GM18951 (cell line): ENCODE measurements around the gene KIFC3.

Experiments
- POLR2A ChIP-seq: IDR thresholded peaks from 4 replicates; pipeline ENCODE4 v1.6.1; 2011; ENCODE audit warnings: mild to moderate bottlenecking; ENCODE audit not compliant: insufficient read length, insufficient read depth; ENCODE audit errors: extremely low read depth
- in situ Hi-C: fragments of 300-500 bp; cut with MboI; formaldehyde crosslinking; loops from one replicate; pipeline ENCODE4 v1.12.0; 2022; ENCODE audit warnings: low sequenced_read_pairs, mixed read lengths, inconsistent platforms; ENCODE audit not compliant: unreplicated experiment

The KIFC3 gene

DNA sequence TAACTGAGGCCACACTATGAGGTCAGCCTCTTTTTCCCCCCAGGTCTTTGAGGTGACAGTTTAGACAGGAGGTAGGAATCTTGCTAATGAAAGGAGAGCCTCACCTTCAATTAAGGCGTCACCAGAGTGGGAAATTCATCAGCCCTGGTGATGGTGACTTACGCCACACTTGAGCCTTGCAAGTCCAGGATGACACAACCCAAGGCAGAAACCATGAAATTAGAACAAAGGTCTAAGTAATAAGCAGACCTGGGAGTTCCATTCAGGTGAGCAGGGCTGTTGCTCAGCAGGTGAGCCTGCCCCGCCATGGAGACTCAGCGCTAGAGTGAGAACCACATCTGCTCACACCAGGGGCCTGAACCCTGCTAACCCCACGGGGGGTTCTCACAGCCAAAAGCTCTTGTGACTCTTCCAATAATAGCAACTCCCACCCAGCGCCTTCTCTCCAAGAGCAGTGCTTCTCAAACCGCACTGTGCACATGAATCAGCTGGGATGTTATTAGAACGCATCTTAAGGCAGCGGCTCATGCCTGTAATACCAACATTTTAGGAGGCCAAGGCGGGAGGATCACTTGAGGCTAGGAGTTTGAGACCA, 28.7 kb upstream of the KIFC3 start:
- TF ChIP-seq POLR2A, result no peak

DNA sequence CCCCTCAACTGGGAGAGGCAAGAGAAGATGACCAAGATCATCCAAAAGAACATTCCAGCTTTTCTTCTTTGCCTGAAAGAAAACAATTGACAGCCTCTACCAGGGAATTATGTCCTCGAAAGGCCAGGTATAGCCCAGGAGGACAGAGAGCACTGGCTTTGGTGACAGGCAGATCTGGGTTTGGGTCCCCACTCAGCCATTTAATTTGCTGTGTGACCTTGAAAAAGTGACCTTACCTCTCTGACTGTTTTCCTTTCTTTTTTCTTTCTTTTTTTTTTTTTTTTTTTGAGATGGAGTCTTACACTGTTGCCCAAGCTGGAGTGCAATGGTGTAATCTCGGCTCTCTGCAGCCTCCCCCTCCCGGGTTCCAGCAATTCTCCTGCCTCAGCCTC, 27.7 kb upstream of the KIFC3 start:
- TF ChIP-seq POLR2A, result no peak
- in situ Hi-C loops, result no loop called here

More for the DNA sequence above, 28.7 kb upstream of the KIFC3 start:
- in situ Hi-C loops, result no loop called here

DNA sequence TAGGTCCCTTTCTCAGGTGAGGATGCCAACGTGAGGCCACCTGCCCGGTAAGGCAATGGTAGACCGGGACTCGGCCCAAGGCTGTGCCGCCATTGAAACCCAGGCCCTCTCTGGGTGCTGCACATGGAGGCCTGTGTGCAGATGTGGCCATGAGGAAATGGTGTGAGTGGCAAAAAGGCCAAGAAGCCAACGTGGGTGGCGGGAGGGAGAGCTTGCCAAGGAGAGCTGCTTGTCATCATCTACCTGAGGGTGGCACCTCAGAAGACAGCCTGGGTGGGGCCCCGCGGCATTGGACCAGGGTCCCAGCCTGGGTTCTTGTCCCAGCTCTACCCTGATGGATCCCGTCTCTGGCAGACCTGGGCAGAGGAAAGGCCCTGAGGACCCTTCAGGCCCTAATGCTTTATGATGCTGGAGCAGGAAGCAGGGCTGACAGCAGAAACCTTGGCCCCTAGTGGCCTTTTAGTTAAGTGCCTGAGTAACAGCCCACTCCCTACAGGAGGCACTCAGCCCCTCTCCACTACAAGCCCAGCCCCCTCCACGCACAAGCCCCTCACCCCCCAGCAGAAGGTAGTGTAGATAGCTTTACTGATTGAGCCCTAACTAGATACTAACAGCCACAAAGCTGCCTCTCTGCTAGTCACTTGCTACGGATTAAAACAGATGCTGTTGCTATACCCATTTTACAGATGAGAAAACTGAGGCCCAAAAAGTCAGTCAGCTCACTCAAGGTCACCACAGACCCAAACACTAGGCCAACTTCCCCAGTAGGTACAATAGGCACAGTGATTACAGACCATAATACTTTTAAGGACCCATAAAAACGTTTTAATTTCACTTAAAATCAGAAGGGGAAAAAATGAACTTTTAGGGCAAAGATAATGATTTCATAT, 26.2 kb upstream of the KIFC3 start:
- in situ Hi-C loops, result no loop called here
- TF ChIP-seq POLR2A, result no peak

DNA sequence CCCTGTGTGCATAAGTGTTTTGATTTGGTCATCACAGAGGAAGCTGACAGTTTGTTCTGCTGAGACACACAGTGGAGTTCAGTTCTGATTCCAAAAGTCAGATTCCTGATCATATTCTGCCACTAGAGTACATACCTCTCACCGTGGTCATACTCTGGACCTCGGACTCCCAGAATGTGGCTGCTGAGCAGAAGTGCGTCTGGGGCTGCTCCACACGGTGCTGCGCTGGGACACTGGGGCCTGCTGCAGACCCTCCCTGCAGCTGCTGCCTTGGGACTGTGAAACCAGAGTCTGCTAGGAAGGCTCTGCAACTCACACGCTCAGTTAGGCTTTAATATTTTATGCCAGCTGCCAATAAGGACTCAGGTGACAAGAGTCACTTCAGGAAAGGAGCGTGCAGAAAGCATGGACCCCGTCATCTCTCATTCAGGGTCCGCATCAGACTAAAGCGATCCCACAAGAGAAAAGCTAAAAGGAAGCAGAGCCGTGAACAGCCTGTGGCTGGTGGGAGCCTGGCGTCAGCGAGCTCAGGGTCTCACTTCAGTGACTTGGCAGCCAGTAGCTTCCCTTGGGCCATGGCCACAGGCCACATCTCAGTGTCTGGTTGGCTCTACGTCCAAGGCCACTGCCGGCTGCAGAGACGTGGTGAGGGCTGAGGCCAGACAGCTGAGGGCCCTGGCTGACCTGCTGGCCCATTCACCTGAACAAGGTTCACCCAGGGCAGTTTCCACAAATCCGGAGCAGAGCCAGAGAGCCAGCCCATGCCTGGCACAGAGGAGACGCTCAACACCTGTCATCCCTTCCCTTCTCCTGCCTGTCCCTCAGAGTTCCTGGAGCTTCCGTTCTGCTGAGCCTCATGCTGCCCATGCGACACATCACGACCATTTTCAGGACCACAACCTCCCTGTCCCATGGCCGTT, 24.7 kb upstream of the KIFC3 start:
- in situ Hi-C loops, result no loop called here
- no peak for TF ChIP-seq POLR2A

DNA sequence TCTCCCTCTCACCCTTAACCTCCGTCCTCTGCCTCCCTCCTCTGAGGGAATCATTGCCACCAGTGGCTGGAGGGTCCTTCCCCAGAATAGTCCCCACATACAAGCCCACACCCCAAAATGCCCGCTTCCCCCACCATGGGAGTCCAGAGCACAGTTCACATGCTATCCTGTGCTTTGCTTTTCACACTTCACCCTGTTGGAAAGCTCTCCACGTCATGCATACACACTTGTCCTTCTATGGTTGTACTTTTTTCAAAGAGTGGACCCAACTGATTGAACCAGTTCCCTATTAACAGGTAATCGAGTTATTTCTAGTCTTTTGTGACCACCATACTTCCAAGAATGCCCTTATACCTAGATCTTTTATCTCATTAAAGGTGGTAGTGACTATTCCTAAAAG, 23.8 kb upstream of the KIFC3 start:
- in situ Hi-C loops, result no loop called here

DNA sequence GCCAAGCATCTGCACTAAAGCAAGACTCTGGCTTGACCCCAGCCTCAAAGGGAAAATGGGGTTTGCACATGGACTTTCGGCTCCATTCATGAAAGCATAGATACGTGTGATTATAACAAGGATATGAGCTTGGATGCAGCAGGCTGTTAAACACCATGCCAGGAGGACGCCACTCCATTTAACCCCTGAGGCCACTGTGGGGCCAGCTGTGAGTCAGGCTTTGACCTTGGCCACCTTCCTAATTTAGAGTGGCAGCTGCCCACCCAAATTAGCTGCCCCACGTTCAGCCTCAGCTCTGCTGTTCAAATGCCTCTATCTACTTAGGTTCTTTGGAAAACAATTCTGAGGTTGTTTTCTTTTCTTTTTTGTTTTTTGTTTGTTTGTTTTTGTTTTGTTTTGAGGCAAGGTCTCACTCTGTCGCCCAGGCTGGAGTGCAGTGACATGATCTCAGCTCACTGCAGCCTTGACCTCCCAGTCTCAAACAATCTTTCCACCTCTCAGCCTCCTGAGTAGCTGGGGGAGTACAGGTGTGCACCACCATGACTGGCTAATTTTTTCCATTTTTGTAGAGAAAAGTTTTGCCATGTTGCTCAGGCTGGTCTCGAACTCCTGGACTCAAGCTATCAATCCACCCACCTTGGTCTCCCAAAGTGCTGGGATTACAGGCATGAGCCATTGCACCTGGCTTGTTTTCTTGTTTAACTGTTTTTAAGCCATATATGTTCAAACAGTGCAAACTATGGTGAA, 23.2 kb upstream of the KIFC3 start:
- TF ChIP-seq POLR2A, result no peak
- in situ Hi-C loops, result no loop called here

More for the DNA sequence above, 23.8 kb upstream of the KIFC3 start:
- no peak for TF ChIP-seq POLR2A

DNA sequence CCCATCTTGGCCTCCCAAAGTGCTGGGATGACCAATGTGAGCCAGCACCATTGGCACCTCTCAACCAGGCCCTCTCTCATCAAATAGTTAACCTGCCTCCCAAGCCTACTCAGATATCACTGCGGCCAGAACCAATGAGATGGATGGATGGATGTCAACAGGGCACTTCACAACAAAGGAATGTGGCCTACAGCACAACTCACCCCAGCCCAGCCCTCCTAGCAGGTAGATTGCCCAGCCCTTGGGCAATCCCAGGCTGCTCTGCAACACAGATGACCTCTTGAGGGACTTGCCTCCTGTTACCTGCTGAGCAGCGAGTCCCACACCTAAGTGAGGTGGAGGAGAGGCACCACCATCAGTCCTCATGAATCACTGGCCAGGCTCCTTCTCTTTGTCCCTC, 22.6 kb upstream of the KIFC3 start:
- in situ Hi-C loops, result no loop called here
- TF ChIP-seq POLR2A, result no peak

DNA sequence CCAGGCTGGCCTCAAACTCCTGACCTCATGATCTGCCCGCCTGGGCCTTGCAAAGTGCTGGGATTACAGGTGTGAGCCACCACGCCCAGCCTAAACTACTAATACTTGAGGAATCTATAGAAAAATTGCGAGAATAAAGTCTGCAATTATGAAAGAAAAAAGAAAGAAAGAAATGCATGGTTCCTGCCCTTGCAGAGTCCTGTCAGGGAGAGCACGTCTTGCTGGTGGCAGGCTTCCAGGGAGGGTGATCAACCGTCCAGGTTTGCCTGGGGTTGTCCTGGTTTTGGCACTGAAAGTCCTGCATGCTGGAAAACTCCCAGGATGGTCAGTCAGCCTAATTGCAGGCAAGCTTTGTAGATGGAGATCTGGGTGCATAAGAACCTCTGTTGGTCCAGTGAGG, 21.5 kb upstream of the KIFC3 start:
- in situ Hi-C loops, result no loop called here
- no peak for TF ChIP-seq POLR2A

DNA sequence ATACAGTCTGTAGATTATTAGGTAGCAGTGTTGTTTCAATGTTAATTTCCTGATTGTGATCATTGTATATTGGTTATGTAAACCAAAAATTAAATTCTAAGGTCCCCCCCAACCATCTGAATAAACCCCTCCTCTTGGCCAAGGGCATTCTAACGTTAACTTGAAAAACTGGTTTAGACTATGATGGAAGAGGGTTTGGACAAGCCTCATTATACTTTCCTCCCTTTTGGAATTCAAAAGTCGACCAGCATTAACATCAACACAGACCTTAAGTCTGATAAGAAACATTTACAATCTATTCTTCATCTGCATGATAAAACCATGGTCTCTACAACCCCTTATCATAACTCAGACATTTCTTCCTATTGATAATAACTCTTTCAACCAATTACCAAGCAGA, 20.6 kb upstream of the KIFC3 start:
- in situ Hi-C loops, result no loop called here
- TF ChIP-seq POLR2A, result no peak

DNA sequence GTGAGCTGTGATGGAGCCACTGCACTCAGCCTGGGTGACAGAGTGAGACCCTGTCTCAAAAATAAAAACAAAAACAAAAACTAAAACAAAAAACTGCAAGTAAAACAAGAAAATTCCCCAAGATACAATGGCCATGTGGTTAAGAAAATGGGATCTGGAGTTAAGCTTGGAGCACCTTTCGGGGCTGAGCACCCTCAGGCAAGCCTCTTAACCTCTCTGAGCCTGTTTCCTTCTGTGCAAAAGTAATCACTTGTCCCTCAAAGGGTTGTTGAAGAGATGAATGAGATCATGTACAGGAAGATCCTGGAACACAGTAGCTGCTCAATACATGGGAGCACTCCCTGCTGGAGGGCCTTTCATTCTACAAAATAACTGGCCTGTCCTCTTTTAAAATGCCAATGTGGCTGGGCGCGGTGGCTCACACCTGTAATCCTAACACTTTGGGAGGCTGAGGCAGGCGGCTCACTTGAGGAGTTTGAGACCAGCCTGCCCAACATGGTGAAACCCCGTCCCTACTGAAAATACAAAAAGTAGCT, 19.8 kb upstream of the KIFC3 start:
- in situ Hi-C loops, result no loop called here
- no peak for TF ChIP-seq POLR2A

DNA sequence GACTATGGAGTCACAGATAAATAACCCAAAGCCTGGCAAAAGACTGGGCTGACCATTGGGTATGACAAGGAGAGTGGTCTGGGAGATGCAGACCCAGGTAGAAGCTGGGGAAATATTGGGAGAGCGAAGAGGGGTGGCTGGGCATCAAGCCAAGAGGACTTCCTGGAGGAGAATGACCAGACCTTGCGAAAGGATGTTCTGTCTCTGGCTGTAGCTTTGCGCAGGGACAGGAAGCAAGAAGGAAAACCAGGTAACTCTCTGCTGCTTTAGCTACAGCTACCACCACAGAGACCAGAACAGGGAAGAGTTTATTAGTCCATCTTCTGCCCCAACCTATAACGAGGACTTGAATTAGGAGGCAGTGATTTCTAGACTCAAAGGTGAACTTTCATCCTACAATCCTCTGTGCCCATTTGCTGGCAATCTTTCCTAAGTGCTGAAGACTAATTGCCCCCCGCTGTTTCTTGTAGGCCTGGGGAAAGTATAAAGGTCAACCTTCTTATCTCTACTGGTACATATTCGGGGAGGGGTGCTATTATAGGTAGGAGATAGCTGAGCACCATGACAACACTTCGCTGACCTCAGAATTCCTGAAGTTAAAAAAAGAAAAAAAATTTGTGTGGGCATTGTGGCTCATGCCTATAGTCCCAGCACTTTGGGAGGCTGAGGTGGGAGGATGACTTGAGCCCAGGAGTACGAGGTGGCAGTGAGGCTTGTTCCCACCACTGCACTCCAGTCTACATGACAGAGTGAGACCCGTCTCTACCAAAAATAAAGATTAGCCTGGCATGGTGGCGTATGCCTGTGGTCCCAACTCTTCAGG, 19.1 kb upstream of the KIFC3 start:
- TF ChIP-seq POLR2A, result no peak
- in situ Hi-C loops, result no loop called here
